HCT116 (cell line): Measurements from ENCODE around the gene SCN4B. TPM values are rescaled to one million over a fixed set of nuclear protein-coding genes. Genes with fewer than 3 reads are reported as not detected.

Experiments
- ATAC-seq: fragments of 200-7000 bp; cut with Tn5 transposase; 2 replicates; pipeline ENCODE4 v1.9.1; 2020; ENCODE audit warnings: mild to moderate bottlenecking, moderate library complexity
- BruUV-seq: library from RNA; stranded (reverse); fragments of 400-500 nt; replicated peaks from 2 replicates; lab custom pipeline; 2021; lab: Mats Ljungman, UMichigan
- CTCF ChIA-PET: fragments of 300-600 bp; sonication (Branson Sonifier 250); formaldehyde crosslinking; loops from one replicate; lab custom pipeline; 2021; ENCODE audit warnings: antibody characterized with exemption; lab: Charles Lee
- POLR2A ChIA-PET: fragments of 300-600, 350-600 bp; sonication (Branson Sonifier 250); formaldehyde crosslinking; loops from one replicate; lab custom pipeline; 2021; ENCODE audit warnings: antibody characterized with exemption; lab: Charles Lee
- RAD21 ChIA-PET, 2 experiments: fragments of 300-600 bp; sonication (Branson Sonifier 250); formaldehyde crosslinking; loops; one replicate each; lab custom pipeline; 2023; ENCODE audit warnings: low total read pairs in 2 of 2; ENCODE audit not compliant: uncharacterized antibody in 2 of 2, unreplicated experiment in 2 of 2, low non-redundant PET in 1 of 2; lab: Charles Lee
- DNase-seq: peaks from one replicate; pipeline ENCODE4 v3.0.0-alpha.2; 2010; ENCODE audit warnings: low read depth, low spot score
- H2AFZ ChIP-seq: fragments of 200-600 bp; shearing (Covaris generic), sonication (generic); 2 replicates; pipeline ENCODE4 v1.6.1; 2017; ENCODE audit warnings: low read depth, mixed run types, mixed read lengths, antibody characterized with exemption, low read length; ENCODE audit not compliant: poor library complexity, severe bottlenecking
- H3K27ac ChIP-seq: 2 replicates; pipeline ENCODE4 v1.5.1; 2012; ENCODE audit warnings: low read depth, low read length
- H3K27me3 ChIP-seq: fragments of 200-600 bp; sonication (generic); 2 replicates; pipeline ENCODE4 v1.6.1; 2016; ENCODE audit warnings: mixed run types, low read length, mixed read lengths; ENCODE audit not compliant: insufficient read depth
- H3K36me3 ChIP-seq, 2 experiments: fragments of 200-500 bp in 1 of 2; fragments of 200-600 bp in 1 of 2; sonication (Bioruptor generic) in 1 of 2; sonication (generic) in 1 of 2; 2 replicates each; pipeline versions ENCODE4 v1.5.1 to v1.6.1; 2014 to 2016; ENCODE audit warnings: low read length in 2 of 2, inconsistent platforms in 1 of 2, mixed read lengths in 1 of 2, mixed run types in 1 of 2; ENCODE audit not compliant: insufficient read depth in 2 of 2, control insufficient read depth in 1 of 2
- H3K4me1 ChIP-seq, 2 experiments: fragments of 200-600 bp in 1 of 2; sonication (generic) in 1 of 2; 2 replicates each; pipeline versions ENCODE4 v1.5.1 to v1.6.1; 2012 to 2017; ENCODE audit warnings: low read length in 2 of 2, inconsistent platforms in 1 of 2, mild to moderate bottlenecking in 1 of 2, mixed read lengths in 1 of 2, mixed run types in 1 of 2, moderate library complexity in 1 of 2; ENCODE audit not compliant: insufficient read depth in 2 of 2, control insufficient read depth in 1 of 2
- H3K4me2 ChIP-seq: fragments of 200-600 bp; sonication (generic); 2 replicates; pipeline ENCODE4 v1.6.1; 2017; ENCODE audit warnings: mixed run types, low read length, mixed read lengths
- H3K4me3 ChIP-seq, 2 experiments: fragments of 200-600 bp in 1 of 2; sonication (generic) in 1 of 2; replicated peaks in 1 of 2; 2 replicates each; pipeline ENCODE4 v1.5.1; 2011 to 2016; ENCODE audit warnings: low read length in 2 of 2, control low read depth in 1 of 2, low read depth in 1 of 2, mild to moderate bottlenecking in 1 of 2, mixed read lengths in 1 of 2, mixed run types in 1 of 2
- H3K79me2 ChIP-seq: fragments of 200-600 bp; sonication (generic); 2 replicates; pipeline ENCODE4 v1.6.1; 2017; ENCODE audit warnings: mild to moderate bottlenecking, mixed run types, low read length, moderate library complexity, mixed read lengths; ENCODE audit not compliant: insufficient read depth
- H3K9ac ChIP-seq: fragments of 200-600 bp; sonication (generic); 2 replicates; pipeline ENCODE4 v1.6.1; 2016; ENCODE audit warnings: low read length, mixed read lengths
- H3K9me2 ChIP-seq: fragments of 200-600 bp; sonication (generic), shearing (Covaris generic); 2 replicates; pipeline ENCODE4 v1.6.1; 2017; ENCODE audit warnings: mixed run types, mild to moderate bottlenecking, moderate library complexity; ENCODE audit not compliant: insufficient read depth
- H3K9me3 ChIP-seq, 2 experiments: fragments of 200-500 bp in 1 of 2; fragments of 200-600 bp in 1 of 2; sonication (Bioruptor generic) in 1 of 2; sonication (generic) in 1 of 2; 2 replicates each; pipeline ENCODE4 v1.6.1; 2014 to 2017; ENCODE audit warnings: low read length in 2 of 2, mixed read lengths in 2 of 2, inconsistent platforms in 1 of 2, low read depth in 1 of 2, mild to moderate bottlenecking in 1 of 2, mixed run types in 1 of 2, moderate library complexity in 1 of 2; ENCODE audit not compliant: control insufficient read depth in 1 of 2, insufficient read depth in 1 of 2
- H4K20me1 ChIP-seq: fragments of 200-600 bp; sonication (generic), shearing (Covaris generic); 2 replicates; pipeline ENCODE4 v1.6.1; 2017; ENCODE audit warnings: mixed run types, mild to moderate bottlenecking, moderate library complexity; ENCODE audit not compliant: insufficient read depth
- CEBPB ChIP-seq: IDR thresholded peaks from 2 replicates; pipeline ENCODE4 v1.6.1; 2012; ENCODE audit warnings: low read depth
- EGR1 ChIP-seq: IDR thresholded peaks from 2 replicates; pipeline ENCODE4 v1.6.1; 2012; ENCODE audit warnings: low read depth
- ELF1 ChIP-seq: IDR thresholded peaks from 2 replicates; pipeline ENCODE4 v1.6.1; 2012; ENCODE audit warnings: low read depth, borderline replicate concordance
- JUND ChIP-seq: IDR thresholded peaks from 2 replicates; pipeline ENCODE4 v1.6.1; 2012
- REST ChIP-seq: IDR thresholded peaks from 2 replicates; pipeline ENCODE4 v1.6.1; 2012; ENCODE audit warnings: low read depth
- SP1 ChIP-seq: IDR thresholded peaks from 2 replicates; pipeline ENCODE4 v1.6.1; 2012; ENCODE audit warnings: low read depth
- TCF7L2 ChIP-seq: IDR thresholded peaks from 2 replicates; pipeline ENCODE4 v1.7.0; 2011; ENCODE audit warnings: borderline replicate concordance, inconsistent platforms; ENCODE audit not compliant: insufficient read depth, insufficient read length; ENCODE audit errors: extremely low read depth
- intact Hi-C: fragments of 100-400 bp; cut with micrococcal nuclease; formaldehyde crosslinking; loops from 2 replicates; pipeline ENCODE4 v1.10.0; 2022
- total RNA-seq: library from RNA; stranded (reverse); gene quantifications from one replicate; pipeline ENCODE4 v1.2.1, GENCODE V29; 2021; ENCODE audit not compliant: unreplicated experiment
- TF ChIP-seq, protein P1 (sequence below): IDR thresholded peaks from 2 replicates; pipeline ENCODE4 v1.6.1; 2012

Gene SCN4B
- total RNA-seq, 1 experiment from 2014 or later: 0.32 TPM

DNA sequence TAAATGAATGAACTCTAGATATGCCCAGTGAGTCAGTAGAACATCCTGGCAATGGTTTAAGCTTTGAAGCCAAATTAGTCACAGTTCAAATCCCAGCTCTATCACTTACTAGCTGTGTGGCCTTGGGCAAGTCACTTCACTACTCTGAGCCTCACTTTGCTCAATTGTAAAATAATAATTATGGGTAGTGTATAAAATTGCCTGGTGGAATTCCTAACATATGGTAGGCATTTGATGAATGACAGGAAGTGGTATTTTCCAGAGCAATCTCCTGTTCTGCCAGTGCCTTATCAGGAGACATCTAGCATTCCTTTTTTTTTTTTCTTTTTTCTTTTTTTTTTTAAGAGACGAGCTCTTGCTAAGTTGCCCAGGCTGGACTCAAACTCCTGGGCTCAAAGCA is 13.0 kb downstream of the SCN4B start:
- POLR2A ChIA-PET: interaction anchor here (1.0 kb wide), 1 partner anchor 13 kb away, joined by 3 read pairs; no protein-coding TSS in a partner anchor
- Histone ChIP-seq H3K79me2 (no peaks in the 10 kb centered on the region), H3K4me2 (no peak overlapping the region), H3K9ac (no peak overlapping the region), H2AFZ (no peak overlapping the region), H3K27me3 (no peaks in the 10 kb centered on the region), H3K27ac (no peak overlapping the region), H3K4me3 (no peak overlapping the region), H3K9me3 (no peaks in the 10 kb centered on the region)
- CTCF ChIA-PET: no interaction called here
- RAD21 ChIA-PET: no interaction called here
- no TSS peak for BruUV-seq
- intact Hi-C loops: no loop called here
- DNase-seq: no peak
- no peak for TF ChIP-seq TCF7L2
- TF ChIP-seq CEBPB: no peak
- no peak for TF ChIP-seq ELF1
- TF ChIP-seq EGR1: no peak
- TF ChIP-seq JUND: no peak
- no peak for TF ChIP-seq REST
- TF ChIP-seq SP1: no peak
- TF ChIP-seq, protein P1, sequence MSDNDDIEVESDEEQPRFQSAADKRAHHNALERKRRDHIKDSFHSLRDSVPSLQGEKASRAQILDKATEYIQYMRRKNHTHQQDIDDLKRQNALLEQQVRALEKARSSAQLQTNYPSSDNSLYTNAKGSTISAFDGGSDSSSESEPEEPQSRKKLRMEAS: no peak
- TF ChIP-seq, all 23 proteins: peak for 0
- Histone ChIP-seq H4K20me1 (no peaks in the 10 kb centered on the region), H3K9me2 (no peaks in the 10 kb centered on the region), H3K4me1 (0 out of 4 replicates have a peak, but pooled peaks cover 0 to 5% of the 10 kb centered on the region in 2 experiments), H3K36me3 (no peaks in the 10 kb centered on the region)
- ATAC-seq: no peak
